ENCODE data around the gene STAMBPL1. TPM values are rescaled to one million over a fixed set of nuclear protein-coding genes. Genes with fewer than 3 reads are reported as not detected.

STAMBPL1 gene
- total and polyA plus RNA-seq, 2 experiments from 2014 or later: 4.5 to 20.0 TPM

DNA sequence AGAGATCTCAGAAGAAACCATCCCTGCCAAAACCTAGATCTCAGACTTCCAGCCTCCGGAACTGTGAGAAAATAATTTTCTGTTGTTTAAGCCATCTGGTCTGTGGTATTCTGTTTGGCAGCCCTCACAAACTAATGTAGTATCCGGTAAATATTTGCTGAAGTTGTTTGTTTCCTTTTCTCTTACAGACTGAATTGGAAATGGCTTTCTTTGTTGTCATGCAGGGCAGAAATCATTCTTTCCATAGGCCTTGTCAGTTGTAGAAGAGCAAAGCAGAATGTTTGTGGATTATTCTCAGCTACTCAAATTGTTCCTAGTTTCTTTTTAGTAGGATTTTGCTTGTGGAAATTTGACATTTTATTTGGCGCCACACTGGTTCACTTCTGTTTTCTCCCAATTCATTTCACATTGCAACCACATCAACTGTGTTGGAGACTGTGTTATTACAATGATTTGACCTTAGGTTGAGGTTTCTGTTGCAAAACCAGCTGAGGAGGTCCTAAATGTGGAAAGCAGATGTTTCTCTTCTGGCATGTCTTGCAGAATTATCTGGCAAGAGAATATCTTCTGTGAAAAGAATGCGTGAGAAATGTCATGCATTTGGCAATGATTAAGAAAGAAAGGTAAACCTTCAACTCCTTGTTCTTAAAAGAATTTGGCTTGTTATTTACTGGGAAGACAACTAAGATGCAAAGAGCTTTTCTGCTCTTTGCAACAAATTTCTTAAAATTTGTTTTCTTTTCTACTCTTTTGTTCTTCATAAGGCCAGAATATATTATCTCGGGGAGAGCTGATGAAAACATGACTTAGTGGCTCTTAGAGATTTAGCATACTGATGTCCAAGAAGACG, 46.7 kb downstream of the STAMBPL1 start:
- no peak for DNase-seq (ENCODE audit: low spot score)
- Histone ChIP-seq H3K4me3 (no peak overlapping the region), H3K27ac (peak overlapping the region; percentile 72), H3K9me2 (replicated peaks; ENCODE audit: insufficient read depth) (no peaks in the 10 kb centered on the region), H2AFZ (no peak overlapping the region), H3K79me2 (no peaks in the 10 kb centered on the region), H3K4me2 (peak overlapping the region; percentile 26), H4K20me1 (ENCODE audit: insufficient read depth, poor library complexity, severe bottlenecking) (no peaks in the 10 kb centered on the region), H3K36me3 (replicated peaks; ENCODE audit: insufficient read depth, low read depth) (no peaks in the 10 kb centered on the region), H3K9me3 (ENCODE audit: low read depth) (no peaks in the 10 kb centered on the region), H3K4me1 (ENCODE audit: insufficient read depth) (peaks cover 10% of the 10 kb centered on the region), H3K27me3 (no peaks in the 10 kb centered on the region)
- 59% methylated on average over 6 of the region's 6 CpGs for WGBS (ENCODE audit: low lambda C conversion rate, missing lambda C conversion rate)
- TF ChIP-seq EZH2 (IDR thresholded peaks at IDR 0.05; ENCODE audit: borderline replicate concordance) (no peak), EZH2phosphoT487 (IDR thresholded peaks at IDR 0.05; ENCODE audit: low read depth, severe bottlenecking, unreplicated experiment) (no peak), CTCF (IDR thresholded peaks at IDR 0.05; ENCODE audit: poor library complexity) (no peak)

GRCh38 chr10:88927416-88927690, 47.3 kb downstream of the STAMBPL1 start:
- H3K9me2 ChIP-seq (replicated peaks; ENCODE audit: insufficient read depth): no peaks in the 10 kb centered on the region
- H3K36me3 ChIP-seq (replicated peaks; ENCODE audit: insufficient read depth, low read depth): no peaks in the 10 kb centered on the region
- H3K27ac ChIP-seq: peak overlapping the region; percentile 72
- H3K9me3 ChIP-seq (ENCODE audit: low read depth): no peaks in the 10 kb centered on the region
- H3K27me3 ChIP-seq: no peaks in the 10 kb centered on the region
- H3K4me3 ChIP-seq: no peak overlapping the region
- H4K20me1 ChIP-seq (ENCODE audit: insufficient read depth, poor library complexity, severe bottlenecking): no peaks in the 10 kb centered on the region
- peaks cover 10% of the 10 kb centered on the region for H3K4me1 ChIP-seq (ENCODE audit: insufficient read depth)
- H2AFZ ChIP-seq: no peak overlapping the region
- TF ChIP-seq CTCF (IDR thresholded peaks at IDR 0.05; ENCODE audit: poor library complexity) (no peak), EZH2 (IDR thresholded peaks at IDR 0.05; ENCODE audit: borderline replicate concordance) (no peak), EZH2phosphoT487 (IDR thresholded peaks at IDR 0.05; ENCODE audit: low read depth, severe bottlenecking, unreplicated experiment) (no peak)
- no peaks in the 10 kb centered on the region for H3K79me2 ChIP-seq
- H3K4me2 ChIP-seq: peak overlapping the region; percentile 26
- 90% methylated on average over 2 of the region's 2 CpGs for WGBS (ENCODE audit: low lambda C conversion rate, missing lambda C conversion rate)
- no peak for DNase-seq (ENCODE audit: low spot score)

DNA sequence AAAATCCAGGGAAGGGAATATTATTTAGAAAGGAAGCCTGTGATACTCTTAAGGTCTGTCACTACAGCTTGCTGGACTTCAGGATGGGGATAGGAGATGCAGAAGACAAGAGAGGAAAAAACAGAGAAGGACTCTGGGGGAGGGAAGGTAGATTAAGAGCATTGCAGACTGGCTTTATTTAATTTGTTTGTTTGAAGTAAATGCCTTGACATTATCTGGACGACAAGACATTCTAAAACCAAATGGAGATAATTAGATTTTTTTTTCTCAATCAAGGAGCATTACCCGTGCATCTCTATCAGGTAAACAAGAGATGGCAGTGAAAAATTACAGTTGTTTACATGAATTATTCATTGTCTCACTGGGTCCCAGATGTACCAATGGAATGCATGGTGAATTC, 48.2 kb downstream of the STAMBPL1 start:
- H3K36me3 ChIP-seq (replicated peaks; ENCODE audit: insufficient read depth, low read depth): no peaks in the 10 kb centered on the region
- no peaks in the 10 kb centered on the region for H4K20me1 ChIP-seq (ENCODE audit: insufficient read depth, poor library complexity, severe bottlenecking)
- H3K4me2 ChIP-seq: no peak overlapping the region
- H2AFZ ChIP-seq: no peak overlapping the region
- no peak overlapping the region for H3K27ac ChIP-seq
- peaks cover 10% of the 10 kb centered on the region for H3K4me1 ChIP-seq (ENCODE audit: insufficient read depth)
- TF ChIP-seq EZH2phosphoT487 (IDR thresholded peaks at IDR 0.05; ENCODE audit: low read depth, severe bottlenecking, unreplicated experiment) (no peak), EZH2 (IDR thresholded peaks at IDR 0.05; ENCODE audit: borderline replicate concordance) (no peak), CTCF (IDR thresholded peaks at IDR 0.05; ENCODE audit: poor library complexity) (no peak)
- DNase-seq (ENCODE audit: low spot score): no peak
- H3K79me2 ChIP-seq: no peaks in the 10 kb centered on the region
- H3K4me3 ChIP-seq: no peak overlapping the region
- no peaks in the 10 kb centered on the region for H3K27me3 ChIP-seq
- no peaks in the 10 kb centered on the region for H3K9me3 ChIP-seq (ENCODE audit: low read depth)
- H3K9me2 ChIP-seq (replicated peaks; ENCODE audit: insufficient read depth): no peaks in the 10 kb centered on the region
- 39% methylated on average over 2 of the region's 2 CpGs for WGBS (ENCODE audit: low lambda C conversion rate, missing lambda C conversion rate)
